GM21717 (cell line): ENCODE data around the gene RERGL.
"Not testable (repeated sequence)": the region's sequence is repeated elsewhere in the genome, so short reads cannot be mapped to it uniquely, and the experiment has no call there.

ENCODE experiments used
- ATAC-seq: cut with Tn5 transposase; IDR thresholded peaks from one replicate; pipeline ENCODE4 v1.9.1; 2021; ENCODE audit warnings: mild to moderate bottlenecking, moderate library complexity; ENCODE audit not compliant: unreplicated experiment

Gene RERGL

DNA sequence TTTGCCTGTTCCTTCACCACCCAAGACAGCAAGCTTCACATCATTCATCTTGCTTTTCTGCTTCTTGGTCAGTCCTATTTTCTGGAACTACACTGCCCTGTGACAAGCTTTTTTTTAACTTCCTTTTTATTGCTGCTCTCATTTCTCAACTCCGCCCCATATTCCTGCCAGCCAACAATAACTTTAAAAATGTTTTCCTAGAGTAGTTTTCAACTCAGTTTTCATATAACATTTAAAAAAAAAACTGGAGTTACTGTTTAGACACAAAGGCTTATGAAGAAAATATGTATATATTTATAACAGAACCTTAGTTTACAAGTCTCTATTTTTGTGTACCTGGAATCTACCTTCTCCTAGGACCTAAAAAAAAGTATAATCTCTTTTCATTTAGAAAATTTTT is at the start of gene RERGL:
Gene RERGL (minus strand): TSS at position 101 of the 400 bp plus-strand sequence. CDS start 53 bp downstream, at position 48.
- no peak for ATAC-seq

DNA sequence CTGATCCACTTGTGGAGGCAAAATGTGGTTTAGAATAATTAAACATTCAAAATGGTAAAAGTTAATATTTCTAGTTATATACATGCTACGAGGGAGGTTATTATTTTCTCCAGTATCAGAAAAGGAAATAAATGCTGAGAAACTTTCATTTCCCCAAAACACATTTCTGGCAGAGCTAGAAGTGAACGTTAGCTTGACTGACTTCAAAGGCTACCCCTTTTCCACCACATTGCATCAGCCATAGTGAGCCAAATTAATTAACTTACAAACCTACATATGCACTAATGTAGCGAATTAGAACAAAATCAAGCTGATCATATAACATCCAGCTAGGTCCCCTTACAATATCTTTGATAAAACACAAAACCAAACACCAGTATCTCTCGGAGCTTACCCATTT is 49.3 kb upstream of the RERGL start:
- ATAC-seq: no peak

DNA sequence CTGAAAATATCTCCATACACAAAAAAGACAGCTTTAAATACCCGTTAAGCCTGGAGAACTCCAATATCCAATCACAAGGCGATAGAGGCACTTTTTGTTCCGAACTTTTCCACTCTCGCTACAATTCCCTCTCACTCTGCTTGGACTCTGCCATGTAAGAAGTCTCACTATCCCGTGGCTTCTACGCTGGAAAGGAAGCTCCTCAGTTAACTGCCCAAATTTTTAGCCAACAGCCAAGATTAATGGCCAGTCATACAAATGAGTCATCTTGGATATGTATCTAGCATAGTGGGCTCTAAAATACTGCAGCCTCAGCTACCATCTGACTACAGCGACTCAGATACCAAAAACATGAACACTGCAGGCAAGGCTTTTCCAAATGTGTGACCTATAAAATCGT is 45.5 kb upstream of the RERGL start:
- no peak for ATAC-seq

- no peak for ATAC-seq
Measured at GRCh38 chr12:18135086-18135485, 45.1 kb upstream of the RERGL start.

DNA sequence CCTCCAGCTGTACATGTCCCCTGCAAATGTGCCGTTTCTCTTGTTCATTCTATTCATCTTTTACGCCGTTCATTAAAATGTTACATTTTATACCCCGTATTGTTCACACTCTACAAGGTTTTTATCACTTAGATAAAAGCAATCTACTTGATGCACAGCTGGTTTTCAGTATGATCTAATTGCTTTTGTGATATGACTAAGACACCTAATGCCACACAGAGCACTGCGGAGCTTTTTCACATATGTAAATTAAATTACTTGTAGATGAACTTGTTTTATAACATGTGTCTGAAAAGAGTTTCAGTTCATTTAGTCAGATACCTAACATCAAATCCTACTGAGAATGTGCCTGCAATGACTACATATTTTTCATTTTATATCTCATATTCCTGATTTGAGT is 40.9 kb upstream of the RERGL start:
- ATAC-seq: no peak

DNA sequence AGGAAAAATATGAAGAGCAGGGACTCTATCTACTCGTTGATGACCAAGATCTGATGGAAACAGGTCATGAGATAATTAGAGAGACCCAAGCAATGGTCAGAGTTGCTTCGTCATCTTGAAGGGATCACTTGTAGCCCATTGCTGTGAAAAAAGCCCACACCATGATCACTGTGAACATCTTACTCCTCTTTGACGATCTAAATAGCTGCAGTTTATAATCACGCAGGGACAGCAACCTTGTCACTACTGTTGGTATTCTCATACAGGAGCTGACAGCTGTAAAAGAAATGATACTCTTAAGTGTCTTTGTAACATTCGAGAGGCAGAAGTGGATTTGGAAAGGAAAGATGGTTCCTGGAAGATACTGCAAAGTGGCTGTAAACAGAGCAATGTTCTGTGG is 33.7 kb upstream of the RERGL start:
- ATAC-seq: no peak

- no peak for ATAC-seq
Measured at GRCh38 chr12:18120899-18121298, 30.9 kb upstream of the RERGL start.

DNA sequence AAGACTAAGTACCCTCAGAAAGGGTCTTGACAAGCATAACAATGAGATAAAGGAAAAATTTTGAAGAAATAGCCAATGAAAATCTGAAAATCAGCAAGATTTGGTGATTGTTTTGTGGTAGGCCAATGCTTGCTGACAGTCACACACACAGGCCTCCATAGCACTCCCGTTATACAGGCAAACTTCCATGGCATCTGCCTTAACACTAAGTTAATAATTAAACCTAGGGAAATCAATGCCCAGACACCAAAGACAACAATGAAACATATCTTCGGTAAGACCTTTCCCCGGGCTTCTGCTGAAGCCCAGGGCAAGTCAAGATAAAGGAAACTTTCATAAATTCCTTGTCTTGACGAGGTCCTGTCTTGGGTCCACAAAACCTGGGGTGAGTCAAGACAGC is 18.6 kb upstream of the RERGL start:
- no peak for ATAC-seq

DNA sequence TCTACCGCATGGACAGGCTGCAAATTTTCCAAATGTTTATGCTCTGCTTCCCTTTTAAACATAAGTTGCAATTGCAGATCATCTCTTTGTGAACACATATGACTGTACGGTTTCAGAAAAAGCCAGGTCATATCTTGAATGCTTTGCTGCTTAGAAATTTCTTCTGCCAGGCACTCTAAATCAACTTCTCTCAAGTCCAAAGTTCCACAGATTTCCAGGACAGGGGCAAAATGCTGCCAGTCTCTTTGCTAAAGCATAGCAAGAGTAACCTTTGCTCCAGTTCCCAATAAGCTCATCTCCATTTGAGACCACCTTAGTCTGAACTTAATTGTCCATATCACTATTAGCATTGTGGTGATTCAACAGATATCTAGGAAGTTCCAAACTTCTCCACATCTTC is 13.6 kb upstream of the RERGL start:
- no peak for ATAC-seq

- ATAC-seq: no peak
Measured at GRCh38 chr12:18101043-18101442, 11.1 kb upstream of the RERGL start.

DNA sequence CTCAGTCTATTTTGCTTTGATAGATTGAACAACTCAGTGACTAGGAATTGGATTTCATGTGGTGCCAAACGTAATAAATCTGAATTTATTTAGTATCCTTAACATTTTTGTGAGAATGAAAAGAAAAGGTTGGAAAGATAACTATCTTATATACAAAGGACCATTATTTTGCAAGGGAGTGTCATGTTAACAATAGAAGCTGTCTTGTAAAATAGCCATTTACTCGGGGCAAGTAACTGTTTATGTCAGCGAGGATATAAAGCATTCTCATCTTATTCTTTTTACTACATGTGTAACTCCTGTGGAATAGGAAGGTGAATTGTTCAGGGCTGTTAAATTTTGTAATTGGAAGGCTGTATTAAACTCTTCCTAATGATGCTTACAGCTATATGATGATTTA is 5.9 kb downstream of the RERGL start:
- ATAC-seq: no peak

GRCh38 chr12:18079541-18080246 is 10.3 kb downstream of the RERGL start:
- no peak for ATAC-seq

DNA sequence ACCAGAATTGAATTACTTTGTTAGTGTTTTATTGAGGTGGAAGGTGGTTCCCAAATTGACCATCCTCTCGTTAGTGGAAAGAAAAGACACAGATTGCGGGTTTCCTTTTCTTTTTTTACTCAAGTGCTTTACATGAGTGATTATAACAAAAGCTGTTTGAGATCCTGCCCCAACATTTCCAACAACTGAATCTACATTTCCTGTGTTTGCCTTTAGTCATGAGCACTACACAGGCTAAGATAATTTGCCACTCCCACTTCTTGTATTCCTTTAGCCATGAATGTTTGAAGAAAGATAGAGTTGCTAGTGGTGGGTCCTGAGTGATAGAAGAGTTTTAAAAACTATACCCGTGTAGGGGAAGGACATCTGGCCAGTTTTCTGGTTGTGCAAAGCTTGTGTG is 16.0 kb downstream of the RERGL start:
- no peak for ATAC-seq

DNA sequence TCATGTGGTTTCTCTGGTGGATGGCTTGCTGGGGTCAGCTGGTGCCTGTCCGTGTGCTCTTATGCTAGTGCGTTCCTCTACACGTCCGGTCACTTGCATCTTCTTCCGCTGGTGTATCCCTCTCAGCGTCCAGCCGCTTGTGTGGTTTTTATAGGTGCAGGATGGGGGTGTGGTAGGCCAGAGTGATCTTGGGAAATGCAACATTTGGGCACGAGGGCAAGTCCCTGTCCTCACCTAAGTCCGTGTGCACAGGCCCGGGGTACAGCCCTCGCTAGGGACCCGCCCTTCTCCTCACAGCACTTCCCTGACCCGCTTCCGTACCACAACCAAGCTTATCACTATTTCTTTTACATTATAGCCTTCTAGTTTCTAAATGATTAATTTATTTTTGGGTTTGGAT is 17.3 kb downstream of the RERGL start:
- ATAC-seq: no peak

DNA sequence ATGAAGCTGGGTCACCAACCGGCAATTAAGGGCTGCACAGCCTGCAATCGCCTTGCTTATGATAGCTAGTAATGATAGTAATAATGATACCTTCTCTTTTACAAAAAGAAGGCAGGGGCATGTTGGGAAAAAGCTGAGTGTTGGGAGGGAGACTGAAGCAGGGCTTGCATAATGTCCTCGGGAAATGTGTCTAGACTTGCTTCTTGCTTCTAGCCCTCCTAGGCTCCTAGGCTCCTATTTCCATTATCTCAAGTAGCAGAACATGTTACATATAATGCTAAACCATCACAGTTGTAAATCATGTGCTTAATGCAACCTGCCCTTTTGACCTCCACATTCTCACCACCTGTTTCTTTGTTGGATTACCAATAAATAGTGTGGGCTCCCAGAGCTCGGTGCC is 18.7 kb downstream of the RERGL start:
- no peak for ATAC-seq

DNA sequence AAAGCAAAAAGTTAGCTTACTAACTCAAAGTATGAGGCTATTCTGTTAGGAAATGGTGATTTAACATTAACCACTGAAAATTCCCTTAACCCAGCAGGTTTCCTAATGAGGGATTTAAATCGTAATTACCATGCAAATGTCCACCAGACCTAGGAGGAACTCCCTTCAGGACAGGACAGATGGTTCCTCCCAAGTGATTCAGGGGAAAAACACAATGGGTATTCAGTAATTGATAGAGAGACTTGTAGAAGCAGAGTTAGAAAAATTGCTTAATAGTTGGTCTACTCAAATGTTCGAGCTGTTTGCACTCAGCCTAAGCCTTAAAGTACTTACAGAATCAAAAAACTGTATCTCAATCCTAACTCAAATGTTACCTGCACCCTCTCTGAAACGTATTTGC is 21.6 kb downstream of the RERGL start:
- ATAC-seq: no peak

DNA sequence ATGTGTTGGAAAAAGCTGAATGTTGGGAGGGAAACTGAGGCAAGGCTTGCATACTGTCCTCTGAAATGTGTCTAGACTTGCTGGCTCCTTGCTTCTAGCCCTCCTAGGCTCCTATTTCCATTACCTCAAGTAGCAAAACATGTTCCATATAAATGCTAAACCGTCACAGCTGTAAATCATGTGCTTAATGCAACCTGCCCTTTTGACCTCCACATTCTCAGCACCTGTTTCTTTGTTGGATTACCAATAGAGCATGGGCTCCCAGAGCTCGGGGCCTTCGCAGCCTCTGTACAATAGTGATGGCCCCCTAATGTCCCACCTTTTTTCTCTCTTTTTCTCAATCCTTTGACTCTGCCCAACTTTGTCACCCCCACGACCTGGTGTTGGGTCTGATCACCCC is 23.3 kb downstream of the RERGL start:
- no peak for ATAC-seq

DNA sequence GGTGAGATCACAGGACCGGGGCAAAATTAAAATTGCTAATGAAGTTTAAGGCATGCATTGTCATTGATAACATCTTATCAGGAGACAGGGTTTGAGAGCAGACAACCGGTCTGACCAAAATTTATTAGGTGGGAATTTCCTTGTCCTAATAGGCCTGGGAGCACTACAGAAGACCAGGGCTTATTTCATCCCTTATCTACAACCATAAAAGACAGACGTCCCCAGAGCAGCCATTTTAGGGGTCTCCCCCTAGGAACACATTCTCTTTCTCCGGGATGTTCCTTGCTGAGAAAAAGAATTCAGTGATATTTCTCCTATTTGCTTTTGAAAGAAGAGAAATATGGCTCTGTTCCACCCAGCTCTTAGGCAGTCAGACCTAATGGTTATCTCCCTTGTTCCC is 27.1 kb downstream of the RERGL start:
- not testable (repeated sequence) for ATAC-seq

DNA sequence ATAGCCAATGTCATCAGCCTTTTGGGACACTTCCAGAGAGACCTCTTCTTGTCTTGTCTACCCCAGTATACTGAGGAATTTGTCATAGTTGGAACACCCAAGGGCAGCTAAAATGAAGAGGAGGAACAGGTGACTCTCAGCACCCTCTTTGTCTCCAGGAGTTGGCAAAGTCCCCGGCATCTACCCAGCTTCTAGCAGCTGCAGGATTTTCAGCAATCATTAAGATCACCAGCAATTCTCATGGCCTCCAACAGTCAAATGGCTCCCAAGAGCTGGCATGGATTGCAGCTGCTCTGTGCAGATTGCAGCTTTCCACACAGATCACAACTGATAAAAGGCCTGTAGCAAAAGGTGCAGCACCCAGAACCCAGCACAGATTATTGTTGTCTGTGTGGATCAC is 32.9 kb downstream of the RERGL start:
- ATAC-seq: no peak

DNA sequence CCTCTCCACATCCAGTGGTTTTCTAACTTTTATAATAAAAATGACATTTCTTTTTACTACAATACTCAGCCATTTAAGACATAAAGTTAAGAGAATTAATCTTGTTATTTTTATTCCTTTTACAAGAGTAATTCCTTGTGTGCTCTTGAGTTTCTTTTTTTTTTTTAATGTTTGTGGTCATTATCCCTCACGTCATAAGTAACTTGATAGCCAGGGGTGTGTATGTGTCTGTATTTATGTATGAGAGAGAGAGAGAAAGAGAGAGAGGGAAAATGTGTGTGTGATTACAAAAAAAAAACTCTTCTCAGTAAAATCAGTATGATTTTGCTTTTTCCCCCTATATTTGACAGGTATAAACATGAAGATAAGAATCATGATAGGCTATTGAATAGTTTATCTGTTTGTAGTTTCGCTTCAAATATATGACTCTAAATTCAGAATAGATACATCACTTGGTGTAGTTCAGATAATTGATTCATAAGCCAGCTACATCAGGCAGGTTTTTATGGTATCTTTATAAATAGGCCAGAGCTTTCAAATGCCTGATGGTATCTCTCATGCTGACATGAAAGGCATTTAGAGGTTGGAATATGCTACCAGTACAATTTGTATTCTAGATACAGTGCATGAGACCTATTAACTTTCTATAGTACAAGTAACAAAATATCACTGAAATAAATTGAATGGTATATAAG is 34.9 kb downstream of the RERGL start:
- no peak for ATAC-seq

GRCh38 chr12:18045446-18045992 is 44.5 kb downstream of the RERGL start:
- ATAC-seq: no peak

DNA sequence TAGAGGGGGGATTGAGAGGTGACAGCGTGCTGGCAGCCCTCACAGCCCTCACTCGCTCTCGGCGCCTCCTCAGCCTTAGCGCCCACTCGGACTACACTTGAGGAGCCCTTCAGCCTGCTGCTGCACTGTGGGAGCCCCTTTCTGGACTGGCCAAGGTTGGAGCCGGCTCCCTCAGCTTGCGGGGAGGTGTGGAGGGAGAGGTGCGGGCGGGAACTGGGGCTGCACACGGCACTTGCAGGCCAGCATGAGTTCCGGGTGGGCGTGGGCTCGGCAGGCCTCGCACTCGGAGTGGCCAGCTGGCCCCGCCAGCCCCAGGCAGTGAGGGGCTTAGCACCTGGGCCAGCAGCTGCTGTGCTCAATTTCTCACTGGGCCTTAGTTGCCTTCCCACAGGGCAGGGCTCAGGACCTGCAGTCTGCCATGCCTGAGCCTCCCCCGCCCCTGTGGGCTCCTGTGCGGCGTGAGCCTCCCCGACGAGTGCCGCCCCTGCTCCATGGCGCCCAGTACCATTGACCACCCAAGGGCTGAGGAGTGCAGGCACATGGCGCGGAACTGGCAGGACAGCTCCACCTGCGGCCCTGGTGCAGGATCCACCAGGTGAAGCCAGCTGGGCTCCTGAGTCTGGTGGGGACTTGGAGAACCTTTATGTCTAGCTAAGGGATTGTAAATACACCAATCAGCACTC is 49.8 kb downstream of the RERGL start:
- not testable (repeated sequence) for ATAC-seq
